HEK293 (cell line): Measurements from ENCODE around the gene DIO3.
A peak's percentile ranks its signal among the peaks of the same experiment; 100 is the strongest.
"Not testable (repeated sequence)": the region's sequence is repeated elsewhere in the genome, so short reads cannot be mapped to it uniquely, and the experiment has no call there.

Experiments
- CTCF ChIA-PET: fragments of 350-600 bp; formaldehyde crosslinking; extraction: SDS; loops from one replicate; lab custom pipeline; 2021; ENCODE audit warnings: antibody characterized with exemption; lab: Yijun Ruan, JAX
- POLR2A ChIA-PET: fragments of 300-600 bp; formaldehyde crosslinking; extraction: SDS; loops from one replicate; lab custom pipeline; 2020; ENCODE audit warnings: antibody characterized with exemption, inconsistent platforms; lab: Yijun Ruan, JAX
- H3K27ac ChIP-seq: fragments of 200-500 bp; sonication (Bioruptor generic); 2 replicates; pipeline ENCODE4 v1.5.1; 2014; ENCODE audit warnings: low read depth, low read length, control low read depth, inconsistent platforms; ENCODE audit errors: extremely low read depth
- H3K36me3 ChIP-seq, 2 experiments: fragments of 200-500 bp in 1 of 2; sonication (Bioruptor generic) in 1 of 2; 1 replicate in 1 of 2; 2 replicates in 1 of 2; pipeline ENCODE4 v1.5.1; 2014 to 2017; ENCODE audit warnings: inconsistent platforms in 2 of 2, low read length in 2 of 2; ENCODE audit not compliant: control insufficient read depth in 2 of 2, insufficient read depth in 1 of 2
- H3K4me1 ChIP-seq: fragments of 200-500 bp; sonication (Bioruptor generic); 2 replicates; pipeline ENCODE4 v1.5.1; 2014; ENCODE audit warnings: mild to moderate bottlenecking, low read length, inconsistent platforms; ENCODE audit not compliant: control insufficient read depth, insufficient read depth
- H3K4me3 ChIP-seq: 2 replicates; pipeline ENCODE4 v1.5.1; 2011; ENCODE audit warnings: low read depth, mild to moderate bottlenecking, control low read depth, low read length, moderate library complexity
- H3K9me3 ChIP-seq: fragments of 200-500 bp; sonication (Bioruptor generic); 2 replicates; pipeline ENCODE4 v1.5.1; 2014; ENCODE audit warnings: low read depth, low read length, inconsistent platforms; ENCODE audit not compliant: control insufficient read depth, insufficient read depth
- GFI1B ChIP-seq: fragments of 450-650 bp; formaldehyde crosslinking; IDR thresholded peaks from 2 replicates; pipeline ENCODE4 v1.5.1; 2016; ENCODE audit warnings: missing biosample characterization, missing genetic modification characterization
- KLF1 ChIP-seq: fragments of 450-650 bp; formaldehyde crosslinking; IDR thresholded peaks from 2 replicates; pipeline ENCODE4 v1.5.1; 2016; ENCODE audit warnings: missing biosample characterization, missing genetic modification characterization
- KLF7 ChIP-seq: fragments of 450-650 bp; formaldehyde crosslinking; IDR thresholded peaks from 2 replicates; pipeline ENCODE4 v1.5.1; 2016; ENCODE audit warnings: missing biosample characterization, missing genetic modification characterization, borderline replicate concordance
- MYNN ChIP-seq: fragments of 450-650 bp; formaldehyde crosslinking; IDR thresholded peaks from 2 replicates; pipeline ENCODE4 v1.5.1; 2016; ENCODE audit warnings: missing biosample characterization, missing genetic modification characterization, borderline replicate concordance
- SALL2 ChIP-seq: fragments of 450-650 bp; formaldehyde crosslinking; IDR thresholded peaks from 2 replicates; pipeline ENCODE4 v1.5.0; 2017; ENCODE audit warnings: missing biosample characterization, mild to moderate bottlenecking, missing genetic modification characterization, borderline replicate concordance
- SETDB1 ChIP-seq: IDR thresholded peaks from one replicate; pipeline ENCODE4 v1.6.1; 2017; ENCODE audit warnings: mild to moderate bottlenecking, low read length, moderate library complexity, mixed read lengths; ENCODE audit not compliant: insufficient read length
- SP2 ChIP-seq: fragments of 450-650 bp; formaldehyde crosslinking; IDR thresholded peaks from 2 replicates; pipeline ENCODE4 v1.5.1; 2016; ENCODE audit warnings: missing biosample characterization, missing genetic modification characterization
- ZBTB17 ChIP-seq: fragments of 450-650 bp; formaldehyde crosslinking; IDR thresholded peaks from 2 replicates; pipeline ENCODE4 v1.5.1; 2016; ENCODE audit warnings: missing biosample characterization, missing genetic modification characterization
- ZBTB8A ChIP-seq: fragments of 450-650 bp; formaldehyde crosslinking; IDR thresholded peaks from 2 replicates; pipeline ENCODE4 v1.5.1; 2016; ENCODE audit warnings: missing biosample characterization, missing genetic modification characterization
- ZNF112 ChIP-seq: fragments of 450-650 bp; formaldehyde crosslinking; IDR thresholded peaks from 2 replicates; pipeline ENCODE4 v1.5.0; 2017; ENCODE audit warnings: missing biosample characterization, missing genetic modification characterization
- ZNF114 ChIP-seq: fragments of 450-650 bp; formaldehyde crosslinking; IDR thresholded peaks from 2 replicates; pipeline ENCODE4 v1.5.0; 2017; ENCODE audit warnings: missing biosample characterization, missing genetic modification characterization
- ZNF16 ChIP-seq: fragments of 450-650 bp; formaldehyde crosslinking; IDR thresholded peaks from 2 replicates; pipeline ENCODE4 v1.5.1; 2016; ENCODE audit warnings: low read depth, missing biosample characterization, missing genetic modification characterization
- ZNF2 ChIP-seq: fragments of 450-650 bp; formaldehyde crosslinking; IDR thresholded peaks from 2 replicates; pipeline ENCODE4 v1.5.1; 2016; ENCODE audit warnings: missing biosample characterization, missing genetic modification characterization
- ZNF239 ChIP-seq: fragments of 450-650 bp; formaldehyde crosslinking; IDR thresholded peaks from 2 replicates; pipeline ENCODE4 v1.5.1; 2016; ENCODE audit warnings: missing biosample characterization, missing genetic modification characterization
- ZNF391 ChIP-seq: fragments of 450-650 bp; formaldehyde crosslinking; IDR thresholded peaks from 2 replicates; pipeline ENCODE4 v1.5.1; 2016; ENCODE audit warnings: low read depth, missing biosample characterization, missing genetic modification characterization, borderline replicate concordance
- ZNF394 ChIP-seq: fragments of 450-650 bp; formaldehyde crosslinking; IDR thresholded peaks from 2 replicates; pipeline ENCODE4 v1.5.1; 2016; ENCODE audit warnings: missing biosample characterization, missing genetic modification characterization, mild to moderate bottlenecking, moderate library complexity, borderline replicate concordance
- ZNF426 ChIP-seq: fragments of 450-650 bp; formaldehyde crosslinking; IDR thresholded peaks from 2 replicates; pipeline ENCODE4 v1.5.1; 2017; ENCODE audit warnings: missing biosample characterization, missing genetic modification characterization, mild to moderate bottlenecking, inconsistent platforms, moderate library complexity
- ZNF473 ChIP-seq: fragments of 450-650 bp; formaldehyde crosslinking; IDR thresholded peaks from 2 replicates; pipeline ENCODE4 v1.5.1; 2017; ENCODE audit warnings: missing biosample characterization, missing genetic modification characterization
- ZNF521 ChIP-seq: fragments of 450-650 bp; formaldehyde crosslinking; IDR thresholded peaks from 2 replicates; pipeline ENCODE4 v1.5.1; 2017; ENCODE audit warnings: missing biosample characterization, mild to moderate bottlenecking, missing genetic modification characterization
- ZNF677 ChIP-seq: fragments of 450-650 bp; IDR thresholded peaks from 2 replicates; pipeline ENCODE4 v1.5.0; 2018; ENCODE audit warnings: missing biosample characterization, mild to moderate bottlenecking, missing genetic modification characterization, moderate library complexity
- TF ChIP-seq, protein P1 (sequence below): fragments of 450-650 bp; formaldehyde crosslinking; IDR thresholded peaks from 2 replicates; pipeline ENCODE4 v1.5.1; 2017; ENCODE audit warnings: missing biosample characterization, missing genetic modification characterization
- TF ChIP-seq, protein P2 (sequence below): fragments of 450-650 bp; formaldehyde crosslinking; IDR thresholded peaks from 2 replicates; pipeline ENCODE4 v1.5.1; 2016; ENCODE audit warnings: missing biosample characterization, missing genetic modification characterization
- TF ChIP-seq, protein P3 (sequence below): fragments of 450-650 bp; formaldehyde crosslinking; IDR thresholded peaks from 2 replicates; pipeline ENCODE4 v1.5.1; 2017; ENCODE audit warnings: missing biosample characterization, mild to moderate bottlenecking, missing genetic modification characterization, moderate library complexity
- TF ChIP-seq, protein P4 (sequence below): fragments of 450-650 bp; formaldehyde crosslinking; IDR thresholded peaks from 2 replicates; pipeline ENCODE4 v1.5.1; 2016; ENCODE audit warnings: missing biosample characterization, missing genetic modification characterization

Gene DIO3

DNA sequence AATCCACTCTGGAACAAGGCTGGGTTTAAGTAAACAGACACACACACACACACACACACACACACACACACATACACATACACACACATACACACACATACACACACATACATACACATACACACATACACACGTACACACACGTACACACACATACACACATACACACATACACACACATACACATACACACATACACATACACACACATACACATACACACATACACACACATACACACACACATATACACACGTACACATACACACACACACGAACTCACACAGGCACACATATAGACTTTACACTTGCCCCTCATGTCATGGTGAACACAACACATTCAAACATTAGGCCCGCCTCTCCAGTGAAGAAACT is 5.6 kb upstream of the DIO3 start:
- H3K9me3 ChIP-seq, H3K4me3 ChIP-seq, POLR2A ChIA-PET, H3K27ac ChIP-seq, CTCF ChIA-PET, H3K36me3 ChIP-seq, H3K4me1 ChIP-seq: not testable (repeated sequence)
- TF ChIP-seq ZNF239 (tag by site-specific recombination), result 0 out of 2 replicates have a peak, but pooled peaks have one; percentile 41
- TF ChIP-seq, protein P1, sequence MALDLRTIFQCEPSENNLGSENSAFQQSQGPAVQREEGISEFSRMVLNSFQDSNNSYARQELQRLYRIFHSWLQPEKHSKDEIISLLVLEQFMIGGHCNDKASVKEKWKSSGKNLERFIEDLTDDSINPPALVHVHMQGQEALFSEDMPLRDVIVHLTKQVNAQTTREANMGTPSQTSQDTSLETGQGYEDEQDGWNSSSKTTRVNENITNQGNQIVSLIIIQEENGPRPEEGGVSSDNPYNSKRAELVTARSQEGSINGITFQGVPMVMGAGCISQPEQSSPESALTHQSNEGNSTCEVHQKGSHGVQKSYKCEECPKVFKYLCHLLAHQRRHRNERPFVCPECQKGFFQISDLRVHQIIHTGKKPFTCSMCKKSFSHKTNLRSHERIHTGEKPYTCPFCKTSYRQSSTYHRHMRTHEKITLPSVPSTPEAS (tag by site-specific recombination), result peak; percentile 99

DNA sequence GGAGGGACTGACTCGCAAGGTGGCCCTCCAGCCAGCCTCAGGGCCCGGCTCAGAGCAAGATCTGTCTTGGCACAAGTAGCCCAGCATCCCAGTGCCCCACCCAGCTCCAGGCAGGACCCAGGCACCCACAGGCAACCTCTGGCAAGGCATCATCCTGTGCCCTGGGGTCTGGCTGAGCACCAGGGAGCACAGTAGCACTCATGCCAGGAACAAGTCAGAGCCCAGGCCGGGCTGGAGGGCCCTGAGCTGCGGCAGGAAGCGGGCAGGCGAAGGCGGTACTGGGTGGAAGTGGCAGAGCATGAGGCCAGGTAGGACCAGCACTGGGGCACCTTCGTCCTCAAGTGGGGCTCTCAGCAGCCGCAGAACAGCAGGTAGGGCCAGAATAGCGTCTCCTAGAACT is 5.2 kb upstream of the DIO3 start:
- CTCF ChIA-PET, result interaction anchor here (0.6 kb wide), 1 partner anchor 14 kb away, joined by 3 read pairs; no protein-coding TSS in a partner anchor
- Histone ChIP-seq H3K36me3 (no peaks in the 10 kb centered on the region), H3K27ac (no peak overlapping the region), H3K4me3 (no peak overlapping the region), H3K4me1 (no peaks in the 10 kb centered on the region), H3K9me3 (no peaks in the 10 kb centered on the region)
- TF ChIP-seq SP2 (tag by site-specific recombination) (no peak), ZBTB8A (tag by site-specific recombination) (no peak), ZNF426 (no peak), MYNN (tag by site-specific recombination) (no peak), ZNF677 (tag by site-specific recombination) (no peak), ZNF391 (tag by site-specific recombination) (no peak), SETDB1 (no peak), KLF7 (no peak), SALL2 (tag by site-specific recombination) (no peak), KLF1 (tag by site-specific recombination) (no peak), ZNF394 (tag by site-specific recombination) (no peak), ZNF114 (tag by site-specific recombination) (no peak), GFI1B (tag by site-specific recombination) (no peak), ZNF473 (tag by site-specific recombination) (no peak), ZNF16 (tag by site-specific recombination) (no peak)
- TF ChIP-seq, protein P2, sequence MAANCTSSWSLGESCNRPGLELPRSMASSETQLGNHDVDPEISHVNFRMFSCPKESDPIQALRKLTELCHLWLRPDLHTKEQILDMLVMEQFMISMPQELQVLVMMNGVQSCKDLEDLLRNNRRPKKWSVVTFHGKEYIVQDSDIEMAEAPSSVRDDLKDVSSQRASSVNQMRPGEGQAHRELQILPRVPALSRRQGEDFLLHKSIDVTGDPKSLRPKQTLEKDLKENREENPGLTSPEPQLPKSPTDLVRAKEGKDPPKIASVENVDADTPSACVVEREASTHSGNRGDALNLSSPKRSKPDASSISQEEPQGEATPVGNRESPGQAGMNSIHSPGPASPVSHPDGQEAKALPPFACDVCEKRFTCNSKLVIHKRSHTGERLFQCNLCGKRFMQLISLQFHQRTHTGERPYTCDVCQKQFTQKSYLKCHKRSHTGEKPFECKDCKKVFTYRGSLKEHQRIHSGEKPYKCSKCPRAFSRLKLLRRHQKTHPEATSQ (tag by site-specific recombination), result no peak
- TF ChIP-seq, protein P1 (tag by site-specific recombination), result no peak
- POLR2A ChIA-PET, result no interaction called here

DNA sequence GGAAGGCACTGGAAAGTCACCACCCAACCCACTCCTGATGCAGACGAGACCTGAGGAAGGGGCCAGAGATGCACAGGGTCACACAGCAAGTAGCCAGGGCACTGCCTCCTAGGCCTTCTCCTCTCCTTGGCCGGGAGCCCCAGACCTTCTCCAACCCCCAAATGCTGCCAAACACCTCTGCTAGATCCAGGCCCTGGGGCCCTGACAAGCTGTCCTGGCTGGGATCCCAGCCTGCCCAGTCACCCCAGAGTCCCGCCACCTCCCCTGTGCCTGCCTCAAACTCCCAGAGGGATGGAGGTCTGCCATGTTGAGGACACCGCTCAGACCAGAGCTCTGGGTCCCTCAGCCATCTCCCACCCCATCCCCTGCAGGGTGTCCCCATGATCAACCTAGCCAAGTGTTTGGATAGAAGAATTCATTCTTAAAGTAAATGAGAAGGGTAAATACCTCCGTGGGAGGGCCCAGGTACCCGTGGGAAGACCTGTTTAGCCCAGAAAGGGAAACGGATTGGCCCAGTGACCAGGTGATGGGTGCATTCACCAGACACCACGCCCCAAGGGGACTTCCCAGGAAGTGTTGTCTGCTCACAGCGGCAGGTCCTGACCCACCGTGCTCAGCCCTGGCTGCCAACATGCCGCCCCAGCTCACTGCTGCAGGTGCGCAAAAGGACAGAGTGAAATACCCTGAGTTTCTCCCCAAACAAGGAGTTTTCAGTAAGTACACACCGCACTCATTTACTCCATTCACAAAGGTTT is 4.6 kb upstream of the DIO3 start:
- Histone ChIP-seq H3K4me3 (no peak overlapping the region), H3K9me3 (no peaks in the 10 kb centered on the region), H3K27ac (no peak overlapping the region), H3K36me3 (no peaks in the 10 kb centered on the region), H3K4me1 (no peaks in the 10 kb centered on the region)
- ChIA-PET POLR2A (no interaction called here), CTCF (interaction anchor here (0.6 to 0.7 kb wide), 2 partner anchors 13 to 28 kb away, joined by 3 to 5 read pairs; no protein-coding TSS in a partner anchor)
- TF ChIP-seq ZNF521 (no peak), ZNF112 (no peak), ZNF2 (tag by site-specific recombination) (no peak), ZBTB17 (tag by site-specific recombination) (no peak)
- TF ChIP-seq, protein P3, sequence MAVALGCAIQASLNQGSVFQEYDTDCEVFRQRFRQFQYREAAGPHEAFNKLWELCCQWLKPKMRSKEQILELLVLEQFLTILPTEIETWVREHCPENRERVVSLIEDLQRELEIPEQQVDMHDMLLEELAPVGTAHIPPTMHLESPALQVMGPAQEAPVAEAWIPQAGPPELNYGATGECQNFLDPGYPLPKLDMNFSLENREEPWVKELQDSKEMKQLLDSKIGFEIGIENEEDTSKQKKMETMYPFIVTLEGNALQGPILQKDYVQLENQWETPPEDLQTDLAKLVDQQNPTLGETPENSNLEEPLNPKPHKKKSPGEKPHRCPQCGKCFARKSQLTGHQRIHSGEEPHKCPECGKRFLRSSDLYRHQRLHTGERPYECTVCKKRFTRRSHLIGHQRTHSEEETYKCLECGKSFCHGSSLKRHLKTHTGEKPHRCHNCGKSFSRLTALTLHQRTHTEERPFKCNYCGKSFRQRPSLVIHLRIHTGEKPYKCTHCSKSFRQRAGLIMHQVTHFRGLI (tag by site-specific recombination), result no peak
- TF ChIP-seq, protein P4, sequence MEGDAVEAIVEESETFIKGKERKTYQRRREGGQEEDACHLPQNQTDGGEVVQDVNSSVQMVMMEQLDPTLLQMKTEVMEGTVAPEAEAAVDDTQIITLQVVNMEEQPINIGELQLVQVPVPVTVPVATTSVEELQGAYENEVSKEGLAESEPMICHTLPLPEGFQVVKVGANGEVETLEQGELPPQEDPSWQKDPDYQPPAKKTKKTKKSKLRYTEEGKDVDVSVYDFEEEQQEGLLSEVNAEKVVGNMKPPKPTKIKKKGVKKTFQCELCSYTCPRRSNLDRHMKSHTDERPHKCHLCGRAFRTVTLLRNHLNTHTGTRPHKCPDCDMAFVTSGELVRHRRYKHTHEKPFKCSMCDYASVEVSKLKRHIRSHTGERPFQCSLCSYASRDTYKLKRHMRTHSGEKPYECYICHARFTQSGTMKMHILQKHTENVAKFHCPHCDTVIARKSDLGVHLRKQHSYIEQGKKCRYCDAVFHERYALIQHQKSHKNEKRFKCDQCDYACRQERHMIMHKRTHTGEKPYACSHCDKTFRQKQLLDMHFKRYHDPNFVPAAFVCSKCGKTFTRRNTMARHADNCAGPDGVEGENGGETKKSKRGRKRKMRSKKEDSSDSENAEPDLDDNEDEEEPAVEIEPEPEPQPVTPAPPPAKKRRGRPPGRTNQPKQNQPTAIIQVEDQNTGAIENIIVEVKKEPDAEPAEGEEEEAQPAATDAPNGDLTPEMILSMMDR (tag by site-specific recombination), result no peak
